GM21515 (cell line): ENCODE measurements around the gene RFTN1.
A peak's percentile ranks its signal among the peaks of the same experiment; 100 is the strongest.

Source experiments
- ATAC-seq: cut with Tn5 transposase; IDR thresholded peaks from one replicate; pipeline ENCODE4 v1.9.1; 2021; ENCODE audit not compliant: unreplicated experiment

Gene RFTN1, protein sequence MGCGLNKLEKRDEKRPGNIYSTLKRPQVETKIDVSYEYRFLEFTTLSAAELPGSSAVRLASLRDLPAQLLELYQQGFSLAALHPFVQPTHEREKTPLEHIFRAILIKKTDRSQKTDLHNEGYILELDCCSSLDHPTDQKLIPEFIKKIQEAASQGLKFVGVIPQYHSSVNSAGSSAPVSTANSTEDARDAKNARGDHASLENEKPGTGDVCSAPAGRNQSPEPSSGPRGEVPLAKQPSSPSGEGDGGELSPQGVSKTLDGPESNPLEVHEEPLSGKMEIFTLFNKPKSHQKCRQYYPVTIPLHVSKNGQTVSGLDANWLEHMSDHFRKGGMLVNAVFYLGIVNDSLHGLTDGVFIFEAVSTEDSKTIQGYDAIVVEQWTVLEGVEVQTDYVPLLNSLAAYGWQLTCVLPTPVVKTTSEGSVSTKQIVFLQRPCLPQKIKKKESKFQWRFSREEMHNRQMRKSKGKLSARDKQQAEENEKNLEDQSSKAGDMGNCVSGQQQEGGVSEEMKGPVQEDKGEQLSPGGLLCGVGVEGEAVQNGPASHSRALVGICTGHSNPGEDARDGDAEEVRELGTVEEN

DNA sequence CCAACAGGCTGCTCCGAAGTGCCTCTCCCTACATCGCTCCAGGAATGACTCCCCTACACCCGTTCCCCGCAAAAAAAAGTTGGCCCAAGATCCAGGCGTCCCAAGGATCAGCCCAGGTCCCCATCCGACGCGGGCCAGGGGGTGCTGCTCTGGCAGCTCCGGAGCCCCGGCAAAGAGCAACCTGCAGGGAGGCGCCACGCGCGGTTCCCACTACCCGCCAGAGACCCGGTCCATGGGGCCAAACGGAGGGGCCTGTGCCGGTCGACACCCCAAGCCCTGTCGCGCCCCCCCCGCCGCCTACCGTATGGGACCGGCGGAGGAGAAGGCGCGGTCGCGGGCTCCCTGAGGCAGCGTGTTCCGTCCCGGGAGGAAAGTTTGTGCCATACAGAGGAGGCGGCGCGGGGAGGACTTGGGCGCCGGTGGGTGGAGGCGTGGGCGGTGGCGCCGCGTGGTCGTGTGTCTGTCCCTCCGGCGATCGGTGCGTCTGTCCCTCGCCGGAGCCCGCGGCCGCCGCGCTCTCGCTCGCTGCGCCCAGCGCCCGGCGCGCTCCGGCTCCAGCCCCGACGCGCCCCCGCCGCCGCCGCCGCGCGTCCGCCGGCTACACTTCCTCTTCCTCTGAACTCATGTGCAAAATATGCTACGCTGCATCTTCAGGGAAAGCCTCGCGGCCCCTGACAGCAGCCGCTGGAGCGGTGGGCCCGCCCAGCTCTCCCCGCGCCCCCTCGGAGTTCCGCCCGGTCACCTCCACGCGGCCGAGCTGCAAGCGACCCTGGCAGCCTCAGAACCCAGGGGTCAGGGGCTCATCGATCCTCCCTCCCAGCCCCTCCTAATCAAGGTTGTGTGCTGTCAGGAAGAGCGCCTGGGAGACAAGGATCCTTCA, at the start of gene RFTN1:
RFTN1 (minus strand) TSS at position 559 of the 880 bp plus-strand sequence. CDS start 19,830 bp downstream, outside the sequence.
- ATAC-seq, result no peak

DNA sequence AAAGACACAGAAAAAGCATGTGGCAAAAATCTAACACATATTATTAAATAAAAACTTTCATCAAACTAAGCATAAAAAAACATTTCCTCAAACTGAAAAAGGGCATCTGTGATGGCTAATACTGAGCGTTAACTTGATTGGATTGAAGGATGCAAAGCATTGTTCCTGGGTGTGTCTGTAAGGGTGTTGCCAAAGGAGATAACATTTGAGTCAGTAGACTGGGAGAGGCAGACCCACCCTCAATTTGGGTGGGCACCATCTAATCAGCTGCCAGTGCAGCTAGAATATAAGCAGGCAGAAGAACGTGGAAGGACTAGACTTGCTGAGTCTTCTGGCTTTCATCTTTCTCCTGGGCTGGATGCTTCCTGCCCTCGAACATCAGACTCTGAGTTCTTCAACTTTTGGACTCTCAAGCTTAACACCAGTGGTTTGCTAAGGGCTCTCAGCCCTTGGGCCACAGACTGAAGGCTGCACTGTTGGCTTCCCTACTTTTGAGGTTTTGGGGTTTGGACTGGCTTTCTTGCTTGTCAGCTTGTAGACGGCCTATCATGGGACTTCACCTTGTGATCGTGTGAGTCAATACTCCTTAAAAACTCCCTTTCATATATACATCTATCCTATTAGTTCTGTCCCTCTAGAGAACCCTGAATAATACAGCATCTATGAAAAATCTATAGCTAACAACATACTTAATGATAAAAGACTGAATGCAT, 46.3 kb upstream of the RFTN1 start:
- ATAC-seq, result no peak

DNA sequence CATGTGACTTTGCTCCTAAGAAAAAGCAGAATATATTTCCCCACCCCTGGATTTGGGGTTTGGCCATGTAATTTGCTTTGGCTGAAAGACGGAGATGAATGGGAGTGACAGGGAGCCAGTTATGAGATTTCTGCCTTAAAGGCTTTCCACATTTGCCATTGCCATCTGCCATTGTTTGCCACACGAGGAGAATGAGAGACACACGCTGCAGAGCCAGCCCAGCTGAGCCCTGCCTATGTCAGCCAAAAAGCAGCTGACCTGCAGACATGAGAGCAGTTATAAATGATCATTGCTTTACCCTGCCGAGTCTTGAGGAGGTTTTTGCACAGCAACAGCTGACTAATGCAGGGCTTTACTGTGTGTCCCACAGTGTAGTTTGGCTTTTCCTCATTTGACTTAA, 40.6 kb upstream of the RFTN1 start:
- no peak for ATAC-seq

DNA sequence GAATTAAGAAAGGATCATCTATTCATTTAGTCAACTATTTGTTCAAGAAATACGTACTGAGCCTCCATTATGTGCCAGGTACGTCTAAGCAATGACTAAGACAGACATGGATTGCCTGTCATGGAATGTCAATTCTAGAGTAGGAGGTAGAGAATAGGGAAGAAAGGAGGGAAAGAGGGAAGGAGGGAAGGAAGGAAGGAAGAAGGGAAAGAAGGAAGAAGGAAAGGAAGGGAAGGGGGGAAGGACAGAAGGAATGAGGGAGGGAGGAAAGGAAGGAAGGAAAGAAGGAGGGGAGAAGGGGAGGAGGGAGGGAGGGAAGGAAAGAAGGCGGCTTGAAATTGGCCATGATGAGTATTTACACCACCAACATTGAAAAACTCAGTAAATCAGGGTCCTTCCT, 39.3 kb upstream of the RFTN1 start:
- no peak for ATAC-seq

DNA sequence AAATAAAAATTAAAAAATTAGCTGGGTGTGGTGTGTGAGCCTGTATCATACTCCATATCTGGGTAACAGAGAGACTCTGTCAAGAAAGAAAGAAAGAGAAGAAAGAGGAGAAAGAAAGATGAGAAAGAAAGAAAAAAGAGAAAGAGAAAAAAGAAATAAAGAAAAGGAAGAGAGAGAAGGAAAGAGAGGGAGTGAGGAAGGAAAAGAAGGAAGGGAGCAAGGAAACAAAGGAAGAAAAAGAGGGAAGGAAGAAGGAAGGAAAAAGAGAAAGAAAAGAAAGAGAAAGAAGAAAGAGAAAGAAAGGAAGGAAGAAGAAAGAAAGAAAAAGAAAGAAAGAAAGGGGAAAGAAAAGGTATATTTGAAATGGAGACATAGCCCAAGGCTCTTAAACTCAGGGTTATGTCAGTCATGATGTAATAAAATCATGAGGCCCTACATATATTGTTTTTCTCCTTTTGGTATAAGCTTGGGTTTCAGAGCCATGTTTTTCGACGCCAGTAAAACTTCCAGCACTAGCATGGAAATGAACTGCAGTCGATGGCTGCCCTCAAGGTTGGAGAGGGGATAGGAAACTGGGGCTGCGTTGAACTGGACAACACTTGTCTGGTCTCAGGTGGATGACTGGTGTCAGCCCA, 38.0 kb upstream of the RFTN1 start:
- no peak for ATAC-seq

GRCh38 chr3:16550676-16551341, 37.3 kb upstream of the RFTN1 start:
- ATAC-seq, result peak; percentile 73

DNA sequence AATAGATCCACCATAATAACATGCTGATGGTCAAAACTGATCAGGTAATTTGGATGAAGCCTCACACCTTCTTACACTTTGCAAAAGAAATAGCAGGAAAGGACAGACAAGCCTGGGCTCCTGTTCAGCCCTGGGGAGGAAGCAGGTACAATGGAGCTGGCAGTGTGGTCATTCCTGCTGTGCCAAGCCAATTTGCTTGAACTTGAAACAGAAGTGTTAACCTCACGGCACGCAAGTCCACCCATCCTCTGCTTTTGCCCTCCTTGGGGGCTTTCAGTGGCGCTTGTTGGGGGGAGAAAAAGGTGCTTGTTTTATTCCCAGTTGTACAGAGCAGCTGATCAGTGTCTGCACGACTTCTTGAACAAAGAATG, 36.8 kb upstream of the RFTN1 start:
- ATAC-seq, result no peak

DNA sequence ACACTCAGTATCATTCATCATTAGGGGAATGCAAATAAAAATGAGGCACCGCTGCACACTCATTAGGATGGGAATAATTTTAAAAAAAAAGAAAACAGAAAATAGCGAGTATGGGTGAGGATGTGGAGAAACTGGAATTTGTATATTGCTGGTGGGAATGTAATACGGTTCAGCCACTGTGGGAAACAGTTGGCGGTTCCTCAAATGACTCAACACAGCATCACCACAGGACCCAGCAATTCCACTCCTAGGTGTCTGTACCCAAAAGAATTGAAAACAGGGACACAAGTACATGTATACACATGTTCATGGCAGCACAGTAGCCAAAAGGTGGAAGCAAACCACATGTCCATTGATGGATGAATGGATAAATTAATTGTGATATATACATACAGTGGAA, 35.2 kb upstream of the RFTN1 start:
- no peak for ATAC-seq

GRCh38 chr3:16547561-16548357, 34.3 kb upstream of the RFTN1 start:
- ATAC-seq, result no peak

GRCh38 chr3:16546186-16547010, 32.9 kb upstream of the RFTN1 start:
- no peak for ATAC-seq

- no peak for ATAC-seq
Observed at GRCh38 chr3:16545413-16546185, 32.1 kb upstream of the RFTN1 start.

- no peak for ATAC-seq
Observed at GRCh38 chr3:16543242-16543864, 29.9 kb upstream of the RFTN1 start.

- ATAC-seq, result no peak
Observed at GRCh38 chr3:16538507-16538906, 25.0 kb upstream of the RFTN1 start.

- no peak for ATAC-seq
Observed at GRCh38 chr3:16536996-16537395, 23.5 kb upstream of the RFTN1 start.

GRCh38 chr3:16536344-16536663, 22.8 kb upstream of the RFTN1 start:
- no peak for ATAC-seq

GRCh38 chr3:16534640-16535262, 21.3 kb upstream of the RFTN1 start:
- no peak for ATAC-seq
